Measurements from ENCODE around the gene PGGHG.

GRCh38 chr11:289712-290620 is 1.0 kb downstream of the PGGHG start:
- no peak for TF ChIP-seq CTCF (IDR thresholded peaks at IDR 0.05)
- TF ChIP-seq POLR2A (IDR thresholded peaks at IDR 0.05), result no peak
